ENCODE data around the gene CSRNP2. TPM values are rescaled to one million over a fixed set of nuclear protein-coding genes. Genes with fewer than 3 reads are reported as not detected.
"Not testable (repeated sequence)": the region's sequence is repeated elsewhere in the genome, so short reads cannot be mapped to it uniquely, and the experiment has no call there.

The CSRNP2 gene
- total RNA-seq, 4 donors from 2014 or later, result 19.1 to 35.0 (median 28.3) TPM

DNA sequence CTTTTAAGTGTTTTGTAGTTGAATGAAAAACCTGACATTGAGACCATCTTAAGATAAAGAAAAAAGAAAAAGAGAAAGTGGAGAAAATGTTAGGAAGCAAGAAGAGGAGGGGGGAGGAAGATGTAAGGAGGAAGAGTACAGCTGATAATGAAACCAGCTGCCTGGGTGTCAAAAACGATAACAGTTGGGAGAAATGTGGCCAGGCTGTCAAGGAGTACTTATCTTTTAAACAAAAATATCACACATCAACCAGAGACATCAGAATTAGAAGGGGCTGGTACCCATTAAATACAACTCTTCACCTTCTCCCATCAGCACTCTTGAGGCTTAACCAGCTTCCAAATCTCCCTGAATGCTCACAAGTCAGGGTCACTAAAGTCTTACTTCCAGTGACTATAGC is 61.7 kb downstream of the CSRNP2 start:
- Histone ChIP-seq H3K27me3 (no peaks in the 10 kb centered on the region), H3K36me3 (no peaks in the 10 kb centered on the region), H3K4me3 (no peak overlapping the region), H3K4me1 (peaks cover 0 to 55% (median 5%) of the 10 kb centered on the region in 3 donors), H3K9me3 (no peaks in the 10 kb centered on the region), H3K27ac (no peak overlapping the region)
- TF ChIP-seq POLR2A (IDR thresholded peaks at IDR 0.05) (no peak), POLR2AphosphoS5 (IDR thresholded peaks at IDR 0.05) (no peak)
- 55% methylated on average over 1 of the region's 1 CpG; no CpG with 5 or more reads in 1 of the 2 donors for WGBS, 2 donors (ENCODE audit: low coverage in 1 of 2)
- ATAC-seq, result no peak

DNA sequence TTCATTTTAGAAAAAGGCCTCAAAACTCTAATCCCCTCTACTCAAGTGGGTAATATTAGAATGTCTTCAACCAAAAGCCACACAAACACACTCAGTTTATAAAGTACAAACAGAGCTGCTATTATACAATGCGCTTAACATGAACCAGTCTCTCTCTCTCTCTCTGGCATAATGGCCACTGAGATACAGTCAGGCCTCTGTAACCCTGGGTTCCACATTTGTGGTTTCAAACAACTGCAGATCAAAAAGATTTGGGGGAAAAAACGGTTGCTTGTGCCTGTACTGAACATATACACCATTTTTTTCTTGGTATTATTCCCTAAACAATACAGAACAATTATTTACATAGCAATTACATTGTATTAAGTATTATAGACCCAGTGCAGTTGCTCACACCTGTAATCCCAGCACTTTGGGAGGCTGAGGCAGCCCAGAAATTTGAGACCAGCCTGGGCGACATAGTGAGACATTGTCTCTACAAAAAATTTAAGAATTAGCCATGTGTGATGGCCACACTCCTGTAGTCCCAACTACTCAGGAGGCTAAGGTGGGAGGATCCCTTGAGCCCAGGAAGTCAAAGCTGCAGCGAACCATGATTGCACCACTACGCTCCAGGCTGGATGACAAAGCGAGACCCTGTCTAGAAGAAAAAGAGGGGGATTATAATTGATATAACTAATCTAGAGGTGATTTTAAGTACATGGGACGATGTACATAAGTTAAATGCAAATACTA is 62.8 kb downstream of the CSRNP2 start:
- Histone ChIP-seq H3K9me3 (no peaks in the 10 kb centered on the region), H3K27ac (no peak overlapping the region), H3K4me1 (peaks cover 0 to 50% (median 5%) of the 10 kb centered on the region in 3 donors), H3K36me3 (no peaks in the 10 kb centered on the region), H3K4me3 (no peak overlapping the region), H3K27me3 (no peaks in the 10 kb centered on the region)
- TF ChIP-seq POLR2AphosphoS5 (IDR thresholded peaks at IDR 0.05), result no peak
- TF ChIP-seq, protein P1, sequence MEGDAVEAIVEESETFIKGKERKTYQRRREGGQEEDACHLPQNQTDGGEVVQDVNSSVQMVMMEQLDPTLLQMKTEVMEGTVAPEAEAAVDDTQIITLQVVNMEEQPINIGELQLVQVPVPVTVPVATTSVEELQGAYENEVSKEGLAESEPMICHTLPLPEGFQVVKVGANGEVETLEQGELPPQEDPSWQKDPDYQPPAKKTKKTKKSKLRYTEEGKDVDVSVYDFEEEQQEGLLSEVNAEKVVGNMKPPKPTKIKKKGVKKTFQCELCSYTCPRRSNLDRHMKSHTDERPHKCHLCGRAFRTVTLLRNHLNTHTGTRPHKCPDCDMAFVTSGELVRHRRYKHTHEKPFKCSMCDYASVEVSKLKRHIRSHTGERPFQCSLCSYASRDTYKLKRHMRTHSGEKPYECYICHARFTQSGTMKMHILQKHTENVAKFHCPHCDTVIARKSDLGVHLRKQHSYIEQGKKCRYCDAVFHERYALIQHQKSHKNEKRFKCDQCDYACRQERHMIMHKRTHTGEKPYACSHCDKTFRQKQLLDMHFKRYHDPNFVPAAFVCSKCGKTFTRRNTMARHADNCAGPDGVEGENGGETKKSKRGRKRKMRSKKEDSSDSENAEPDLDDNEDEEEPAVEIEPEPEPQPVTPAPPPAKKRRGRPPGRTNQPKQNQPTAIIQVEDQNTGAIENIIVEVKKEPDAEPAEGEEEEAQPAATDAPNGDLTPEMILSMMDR (IDR thresholded peaks at IDR 0.05), result no peak
- no peak for TF ChIP-seq EP300 (IDR thresholded peaks at IDR 0.05)
- TF ChIP-seq POLR2A (IDR thresholded peaks at IDR 0.05), result no peak
- WGBS, 2 donors (ENCODE audit: low coverage in 1 of 2), result 75 to 90% methylated on average over 4 to 7 of the region's 7 CpGs
- ATAC-seq, result no peak

DNA sequence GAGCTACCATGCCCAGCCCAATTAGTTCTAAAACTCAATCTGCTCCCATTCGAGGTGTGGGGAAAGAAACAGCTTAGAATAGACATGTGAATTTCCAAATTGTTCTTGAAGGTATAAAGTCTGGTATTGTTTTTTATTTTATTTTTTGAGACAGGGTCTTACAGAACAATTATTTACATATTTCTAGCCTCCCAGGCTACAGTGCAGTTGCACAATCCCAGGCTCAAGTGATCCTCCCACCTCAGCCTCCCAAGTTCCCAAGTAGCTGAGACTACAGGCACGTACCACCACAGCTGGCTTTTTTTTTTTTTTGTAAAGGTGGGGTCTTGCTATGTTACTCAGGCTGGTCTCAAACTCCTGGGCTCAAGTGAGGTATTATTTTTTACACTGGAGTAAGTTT is 63.5 kb downstream of the CSRNP2 start:
- Histone ChIP-seq H3K9me3 (no peaks in the 10 kb centered on the region), H3K4me1 (peaks cover 0 to 43% (median 0%) of the 10 kb centered on the region in 3 donors), H3K27me3 (no peaks in the 10 kb centered on the region), H3K36me3 (no peaks in the 10 kb centered on the region), H3K4me3 (no peak overlapping the region), H3K27ac (no peak overlapping the region)
- no peak for TF ChIP-seq POLR2AphosphoS5 (IDR thresholded peaks at IDR 0.05)
- no peak for TF ChIP-seq POLR2A (IDR thresholded peaks at IDR 0.05)
- TF ChIP-seq, protein P1 (IDR thresholded peaks at IDR 0.05), result no peak
- no peak for TF ChIP-seq EP300 (IDR thresholded peaks at IDR 0.05)
- no peak for ATAC-seq
- 67 to 80% methylated on average over 1 to 2 of the region's 2 CpGs for WGBS, 2 donors (ENCODE audit: low coverage in 1 of 2)

DNA sequence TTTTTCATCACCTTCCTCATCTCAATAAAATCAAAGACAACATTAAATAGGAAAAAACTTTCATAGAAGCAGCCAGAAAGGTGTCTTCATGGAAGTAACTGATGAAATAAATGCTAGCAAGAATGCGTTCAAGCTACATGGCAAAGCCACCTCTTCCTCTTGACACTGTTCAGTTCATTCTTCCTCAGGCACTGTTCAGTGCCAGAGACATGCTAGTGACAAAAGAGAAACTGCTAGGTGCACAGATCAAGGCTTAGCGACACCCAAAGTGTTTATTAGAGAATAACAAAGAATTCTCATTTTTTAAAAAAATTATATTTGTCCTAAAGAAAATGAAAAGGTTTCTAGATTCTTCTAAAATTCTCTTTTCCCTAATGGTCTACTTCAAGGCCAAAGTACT is 64.4 kb downstream of the CSRNP2 start:
- H3K4me1 ChIP-seq, result peaks cover 0 to 33% (median 0%) of the 10 kb centered on the region in 3 donors
- no peaks in the 10 kb centered on the region for H3K36me3 ChIP-seq
- no peak for ATAC-seq
- H3K4me3 ChIP-seq, result no peak overlapping the region
- H3K27ac ChIP-seq, result no peak overlapping the region
- WGBS, 2 donors (ENCODE audit: low coverage in 1 of 2), result 77 to 94% methylated on average over 2 of the region's 2 CpGs
- H3K27me3 ChIP-seq, result no peaks in the 10 kb centered on the region
- TF ChIP-seq, protein P1 (IDR thresholded peaks at IDR 0.05), result no peak
- TF ChIP-seq POLR2A (IDR thresholded peaks at IDR 0.05) (no peak), EP300 (IDR thresholded peaks at IDR 0.05) (no peak), POLR2AphosphoS5 (IDR thresholded peaks at IDR 0.05) (no peak)
- no peaks in the 10 kb centered on the region for H3K9me3 ChIP-seq

DNA sequence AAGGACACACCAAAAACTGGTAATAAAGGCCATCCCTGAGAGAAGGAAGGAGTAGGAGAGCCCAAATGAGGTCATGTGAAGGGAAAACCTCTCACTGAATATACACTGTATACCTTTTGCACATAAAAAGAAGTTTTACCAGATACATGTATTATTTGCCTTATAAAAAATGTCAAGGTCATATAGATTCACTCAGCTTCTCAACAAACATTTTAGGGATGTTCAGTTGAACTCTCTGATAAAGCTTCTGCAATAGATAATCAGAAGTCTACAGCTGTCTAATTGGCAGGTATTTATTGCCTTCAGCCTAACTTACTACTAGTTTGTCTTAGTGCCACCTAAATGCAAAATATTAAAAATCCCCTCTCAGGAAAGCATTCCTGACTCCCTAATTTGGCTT is 65.9 kb downstream of the CSRNP2 start:
- Histone ChIP-seq H3K36me3 (no peaks in the 10 kb centered on the region), H3K27me3 (no peaks in the 10 kb centered on the region), H3K4me3 (no peak overlapping the region), H3K27ac (no peak overlapping the region), H3K9me3 (no peaks in the 10 kb centered on the region), H3K4me1 (peaks cover 0 to 18% (median 0%) of the 10 kb centered on the region in 3 donors)
- no peak for TF ChIP-seq POLR2AphosphoS5 (IDR thresholded peaks at IDR 0.05)
- TF ChIP-seq, protein P1 (IDR thresholded peaks at IDR 0.05), result no peak
- TF ChIP-seq POLR2A (IDR thresholded peaks at IDR 0.05), result no peak
- no peak for TF ChIP-seq EP300 (IDR thresholded peaks at IDR 0.05)
- no peak for ATAC-seq

DNA sequence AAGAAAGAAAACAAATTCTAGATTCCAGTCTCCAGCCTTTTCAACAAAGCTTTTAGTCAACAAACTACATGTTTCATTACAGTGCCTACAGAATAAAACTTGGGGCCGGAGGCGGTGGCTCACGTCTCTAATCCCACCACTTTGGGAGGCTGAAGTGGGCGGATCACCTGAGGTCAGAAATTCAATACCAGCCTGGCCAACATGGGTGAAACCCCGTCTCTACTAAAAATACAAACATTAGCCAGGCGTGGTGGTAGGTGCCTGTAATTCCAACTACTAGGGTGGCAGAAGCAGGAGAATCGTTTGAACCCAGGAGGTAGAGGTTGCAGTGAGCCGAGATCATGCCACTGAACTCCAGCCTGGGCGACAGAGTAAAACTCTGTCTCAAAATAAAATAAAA is 68.9 kb downstream of the CSRNP2 start:
- H3K4me1 ChIP-seq, result peaks cover 0 to 12% (median 0%) of the 10 kb centered on the region in 3 donors
- ATAC-seq, H3K27me3 ChIP-seq, H3K27ac ChIP-seq, H3K9me3 ChIP-seq, H3K36me3 ChIP-seq, H3K4me3 ChIP-seq: not testable (repeated sequence)
- WGBS, 2 donors (ENCODE audit: low coverage in 1 of 2), result 69 to 75% methylated on average over 4 to 9 of the region's 9 CpGs
